Activated B cell treated with CpG ODN at 0.5 μM for 24 hours (primary cell): ENCODE measurements around the gene SLC22A5. TPM values are rescaled to one million over a fixed set of nuclear protein-coding genes. Genes with fewer than 3 reads are reported as not detected.

Source experiments
- ATAC-seq: fragments of 200-7000 bp; cut with Tn5 transposase; one replicate; pipeline ENCODE4 v1.10.0; 2021; ENCODE audit warnings: low read depth, mild to moderate bottlenecking, moderate library complexity
- CTCF ChIA-PET: fragments of 350-600 bp; sonication (Branson Sonifier 250); formaldehyde crosslinking; loops from one replicate; lab custom pipeline; 2021; ENCODE audit warnings: antibody characterized with exemption; lab: Charles Lee
- POLR2A ChIA-PET: fragments of 350-600 bp; sonication (Branson Sonifier 250); formaldehyde crosslinking; loops from one replicate; lab custom pipeline; 2021; ENCODE audit warnings: antibody characterized with exemption; lab: Charles Lee
- DNase-seq: peaks from one replicate; pipeline ENCODE4 v3.0.0; 2022
- H3K27ac Mint-ChIP-seq: one replicate; pipeline ENCODE4 v1.8.0; 2020; ENCODE audit warnings: mixed read lengths
- H3K27me3 Mint-ChIP-seq: one replicate; pipeline ENCODE4 v1.8.0; 2021; ENCODE audit warnings: mixed read lengths
- H3K36me3 Mint-ChIP-seq: one replicate; pipeline ENCODE4 v1.8.0; 2021; ENCODE audit warnings: low read depth, mixed read lengths
- H3K4me1 Mint-ChIP-seq: one replicate; pipeline ENCODE4 v1.8.0; 2021; ENCODE audit warnings: mixed read lengths
- H3K4me3 Mint-ChIP-seq: one replicate; pipeline ENCODE4 v1.8.0; 2020; ENCODE audit warnings: mild to moderate bottlenecking, mixed read lengths
- H3K9me3 Mint-ChIP-seq: one replicate; pipeline ENCODE4 v1.8.0; 2020; ENCODE audit warnings: mixed read lengths
- CTCF ChIP-seq: fragments of 200-600 bp; IDR thresholded peaks from one replicate; pipeline ENCODE4 v1.8.0; 2022; ENCODE audit warnings: antibody characterized with exemption, mild to moderate bottlenecking
- intact Hi-C: fragments of 100-400 bp; cut with micrococcal nuclease; formaldehyde crosslinking; loops from one replicate; pipeline ENCODE4 v1.15.1; 2024
- total RNA-seq: library from RNA; stranded (reverse); gene quantifications from 2 replicates; pipeline ENCODE4 v1.2.3, GENCODE V29; 2022

SLC22A5 gene
- total RNA-seq = 5.4 and 6.6 TPM in 2 replicates

DNA sequence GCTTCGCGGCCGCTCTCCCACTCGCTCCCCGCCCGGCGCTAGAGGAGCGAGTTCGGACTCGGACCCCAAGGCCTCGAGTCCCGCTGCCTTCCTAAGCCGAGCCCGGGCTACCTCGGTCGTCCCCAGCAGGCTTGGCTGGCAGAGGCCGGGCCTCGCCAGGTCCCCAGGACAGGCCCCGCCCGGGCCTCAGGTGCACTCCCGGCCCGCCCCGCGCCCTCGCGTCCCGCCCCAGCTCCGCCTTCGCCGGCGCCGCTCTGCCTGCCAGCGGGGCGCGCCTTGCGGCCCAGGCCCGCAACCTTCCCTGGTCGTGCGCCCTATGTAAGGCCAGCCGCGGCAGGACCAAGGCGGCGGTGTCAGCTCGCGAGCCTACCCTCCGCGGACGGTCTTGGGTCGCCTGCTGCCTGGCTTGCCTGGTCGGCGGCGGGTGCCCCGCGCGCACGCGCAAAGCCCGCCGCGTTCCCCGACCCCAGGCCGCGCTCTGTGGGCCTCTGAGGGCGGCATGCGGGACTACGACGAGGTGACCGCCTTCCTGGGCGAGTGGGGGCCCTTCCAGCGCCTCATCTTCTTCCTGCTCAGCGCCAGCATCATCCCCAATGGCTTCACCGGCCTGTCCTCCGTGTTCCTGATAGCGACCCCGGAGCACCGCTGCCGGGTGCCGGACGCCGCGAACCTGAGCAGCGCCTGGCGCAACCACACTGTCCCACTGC is at the start of gene SLC22A5:
Gene SLC22A5, plus strand, starts transcription at position 237 of the 707 bp plus-strand sequence. Its CDS starts 263 bp downstream, at position 500.
- ATAC-seq (peak; percentile 95), DNase-seq (peak; percentile 84)
- TF ChIP-seq CTCF = no peak
- CTCF ChIA-PET = interaction anchor here (0.8 to 1.9 kb wide), 7 partner anchors 11 to 306 kb away, joined by 3 to 9 read pairs (median 5); partner anchors contain the start of gene SLC22A4
- Mint-ChIP-seq H3K36me3 (peaks cover under 1% of the 10 kb centered on the region), H3K27ac (peak within 1 kb of the TSS; percentile 74), H3K4me1 (peaks cover 18% of the 10 kb centered on the region), H3K9me3 (no peaks in the 10 kb centered on the region), H3K4me3 (peak within 1 kb of the TSS; percentile 86), H3K27me3 (no peaks in the 10 kb centered on the region)
- POLR2A ChIA-PET = interaction anchor here (0.5 to 2.5 kb wide), 19 partner anchors 9 to 1634 kb away, joined by 3 to 55 read pairs (median 3); partner anchors contain the start of genes GDF9, HSPA4, IRF1 and SLC22A4
- intact Hi-C loops = loop anchor here (1.0 kb wide), 3 partner anchors 11 to 97 kb away; partner anchors contain the start of gene SLC22A4

- H3K4me1 Mint-ChIP-seq = no peaks in the 10 kb centered on the region
- ATAC-seq (no peak), DNase-seq (no peak)
- H3K36me3 Mint-ChIP-seq = peaks cover 13% of the 10 kb centered on the region
- TF ChIP-seq CTCF = no peak
- H3K27me3 Mint-ChIP-seq = no peaks in the 10 kb centered on the region
- no peak overlapping the region for H3K27ac Mint-ChIP-seq
- no peak overlapping the region for H3K4me3 Mint-ChIP-seq
- no peaks in the 10 kb centered on the region for H3K9me3 Mint-ChIP-seq
- ChIA-PET CTCF (no interaction called here), POLR2A (no interaction called here)
- intact Hi-C loops = no loop called here
Measured at GRCh38 chr5:132319975-132320374, 49.5 kb upstream of the SLC22A5 start.

DNA sequence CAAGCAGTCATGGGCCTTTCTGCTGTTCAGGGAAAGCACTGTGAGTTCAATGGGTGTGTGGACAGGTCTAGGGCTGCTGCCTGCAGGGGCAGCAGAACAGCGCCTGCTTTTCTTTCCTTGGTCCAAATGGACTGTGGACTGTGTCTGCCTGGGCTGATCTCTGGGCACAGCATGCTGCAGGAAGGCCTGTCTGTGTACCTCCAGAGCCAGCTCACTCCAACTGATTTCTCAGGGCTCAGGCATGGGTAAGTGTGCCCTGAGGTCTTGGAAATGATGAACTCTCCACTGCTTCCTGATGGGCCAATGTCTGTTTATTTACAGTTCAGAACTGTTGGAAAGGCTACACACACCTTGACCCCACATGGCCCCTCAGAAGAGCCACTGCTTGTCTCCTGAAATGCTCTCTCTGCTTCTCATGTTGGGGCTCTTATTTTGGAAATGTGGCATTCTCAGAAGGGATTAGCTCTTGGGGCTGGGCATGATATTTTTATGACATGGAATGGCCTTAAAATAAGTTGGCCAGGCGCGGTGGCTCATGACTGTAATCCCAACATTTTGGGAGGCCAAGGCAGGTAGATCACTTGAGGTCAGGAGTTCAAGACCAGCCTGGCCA is 48.3 kb upstream of the SLC22A5 start:
- Mint-ChIP-seq H3K9me3 (no peaks in the 10 kb centered on the region), H3K27me3 (no peaks in the 10 kb centered on the region), H3K27ac (no peak overlapping the region), H3K4me3 (no peak overlapping the region), H3K4me1 (no peaks in the 10 kb centered on the region), H3K36me3 (peaks cover 13% of the 10 kb centered on the region)
- DNase-seq = no peak
- no peak for ATAC-seq
- intact Hi-C loops = no loop called here
- ChIA-PET POLR2A (no interaction called here), CTCF (interaction anchor here (0.7 kb wide), 1 partner anchor 16 kb away, joined by 3 read pairs; no protein-coding TSS in a partner anchor)
- no peak for TF ChIP-seq CTCF

DNA sequence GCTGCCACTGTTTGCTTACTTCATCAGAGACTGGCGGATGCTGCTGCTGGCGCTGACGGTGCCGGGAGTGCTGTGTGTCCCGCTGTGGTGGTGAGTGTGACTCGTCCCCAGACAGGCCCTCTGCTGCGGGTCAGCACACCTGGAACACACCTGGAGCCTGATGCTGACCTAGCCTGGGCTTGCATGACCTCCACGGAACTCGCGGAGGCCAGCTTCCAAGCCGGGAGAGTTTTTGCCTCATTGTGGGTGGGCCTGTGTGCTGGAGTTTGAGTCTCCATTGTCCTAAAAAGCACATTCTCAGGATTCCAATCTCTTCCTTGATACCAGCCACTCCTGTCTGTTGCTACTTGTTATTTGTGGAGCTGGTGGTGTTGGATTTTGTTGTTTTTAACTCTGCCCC is 47.2 kb upstream of the SLC22A5 start:
- Mint-ChIP-seq H3K4me1 (no peaks in the 10 kb centered on the region), H3K36me3 (peaks cover 13% of the 10 kb centered on the region), H3K9me3 (no peaks in the 10 kb centered on the region), H3K27ac (no peak overlapping the region), H3K4me3 (no peak overlapping the region), H3K27me3 (no peaks in the 10 kb centered on the region)
- no peak for ATAC-seq
- DNase-seq = no peak
- intact Hi-C loops = no loop called here
- POLR2A ChIA-PET = no interaction called here
- TF ChIP-seq CTCF = no peak
- CTCF ChIA-PET = no interaction called here

DNA sequence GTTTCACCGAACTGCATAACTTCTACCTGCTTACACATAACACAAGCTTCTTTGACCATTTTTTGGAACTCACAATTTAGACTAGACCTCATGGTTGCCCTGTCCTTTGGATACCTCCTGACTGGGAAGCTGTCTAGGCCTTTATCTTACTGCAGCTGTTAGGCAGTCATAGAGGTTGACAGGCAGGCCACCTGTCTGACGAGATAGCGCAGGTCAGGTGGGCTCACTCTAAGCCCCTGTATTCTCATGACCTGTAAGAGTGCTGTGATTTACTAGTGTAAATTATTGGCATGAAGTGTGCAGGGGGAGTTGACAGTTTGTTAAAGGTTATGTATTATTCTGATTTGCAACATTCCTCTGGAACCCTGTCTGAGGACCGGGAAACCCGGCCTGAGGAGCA is 46.3 kb upstream of the SLC22A5 start:
- CTCF ChIA-PET = no interaction called here
- intact Hi-C loops = no loop called here

More for the DNA sequence above, 46.3 kb upstream of the SLC22A5 start:
- no peaks in the 10 kb centered on the region for H3K27me3 Mint-ChIP-seq
- no peak overlapping the region for H3K4me3 Mint-ChIP-seq
- H3K36me3 Mint-ChIP-seq = peaks cover 13% of the 10 kb centered on the region
- TF ChIP-seq CTCF = no peak
- no peak overlapping the region for H3K27ac Mint-ChIP-seq
- DNase-seq (no peak), ATAC-seq (no peak)
- POLR2A ChIA-PET = no interaction called here
- no peaks in the 10 kb centered on the region for H3K4me1 Mint-ChIP-seq
- no peaks in the 10 kb centered on the region for H3K9me3 Mint-ChIP-seq
